WERI-Rb-1 (cell line): ENCODE data around the gene PBX4.

Experiments used
- DNase-seq: peaks from one replicate; pipeline ENCODE4 v3.0.0-alpha.2; 2020
- H3K27ac ChIP-seq: fragments of 250-450 bp; sonication (Bioruptor Pico); 2 replicates; pipeline ENCODE4 v1.5.1; 2020; ENCODE audit warnings: mild to moderate bottlenecking, moderate library complexity
- H3K27me3 ChIP-seq: fragments of 250-450 bp; sonication (Bioruptor Pico); 2 replicates; pipeline ENCODE4 v1.5.1; 2021; ENCODE audit warnings: mild to moderate bottlenecking, low read depth, moderate library complexity; ENCODE audit not compliant: insufficient read depth, severe bottlenecking
- H3K36me3 ChIP-seq: fragments of 250-450 bp; sonication (Bioruptor Pico); 2 replicates; pipeline ENCODE4 v1.5.1; 2020; ENCODE audit warnings: mild to moderate bottlenecking, moderate library complexity
- H3K4me3 ChIP-seq: 2 replicates; pipeline ENCODE4 v1.5.1; 2011; ENCODE audit warnings: low read depth, mild to moderate bottlenecking, control low read depth, low read length
- H3K9me3 ChIP-seq: fragments of 250-450 bp; sonication (Bioruptor Pico); 2 replicates; pipeline ENCODE4 v1.5.1; 2021; ENCODE audit warnings: mild to moderate bottlenecking, moderate library complexity; ENCODE audit not compliant: severe bottlenecking
- CTCF ChIP-seq: IDR thresholded peaks from 2 replicates; pipeline ENCODE4 v1.5.1; 2011; ENCODE audit warnings: low read depth, mild to moderate bottlenecking, control low read depth, inconsistent platforms, low read length

PBX4 gene

DNA sequence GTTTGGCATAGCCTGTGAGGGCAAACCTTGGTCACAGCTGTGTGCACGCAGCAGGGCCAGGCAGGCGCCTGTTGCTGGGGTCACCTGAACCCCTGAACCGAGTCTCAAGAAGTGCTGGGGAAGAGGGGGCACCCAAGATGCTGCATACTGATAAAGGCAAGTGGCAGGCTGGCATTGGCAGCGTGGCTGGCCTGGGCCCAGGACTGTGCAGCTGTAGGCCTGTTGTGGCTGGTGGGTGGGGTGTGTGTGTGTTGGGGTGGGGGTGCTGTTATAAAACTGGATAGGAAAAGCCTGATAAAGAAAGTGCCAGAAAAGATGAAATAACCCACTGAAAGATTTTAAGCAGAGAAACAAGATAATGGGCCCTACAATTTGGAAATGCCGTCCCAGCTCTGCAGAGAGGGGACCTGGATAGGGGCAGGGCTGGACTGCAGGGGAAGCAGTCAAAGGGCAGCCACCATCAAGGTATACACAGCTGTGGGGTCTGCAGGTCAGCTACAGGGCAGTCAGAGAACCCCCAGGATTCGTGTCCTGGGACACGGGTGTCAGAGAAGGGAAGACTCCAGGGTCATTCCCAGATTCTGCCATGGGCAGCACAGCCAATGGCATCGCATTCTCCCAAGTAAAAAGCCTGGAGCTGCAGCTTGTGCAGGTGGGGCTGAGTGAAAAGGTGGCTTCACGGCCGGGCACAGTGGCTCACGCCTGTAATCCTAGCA, 47.3 kb downstream of the PBX4 start:
- no peak for DNase-seq
- Histone ChIP-seq H3K4me3 (no peak overlapping the region), H3K27ac (no peak overlapping the region), H3K36me3 (peaks cover 23% of the 10 kb centered on the region), H3K9me3 (no peaks in the 10 kb centered on the region), H3K27me3 (no peaks in the 10 kb centered on the region)
- no peak for TF ChIP-seq CTCF

DNA sequence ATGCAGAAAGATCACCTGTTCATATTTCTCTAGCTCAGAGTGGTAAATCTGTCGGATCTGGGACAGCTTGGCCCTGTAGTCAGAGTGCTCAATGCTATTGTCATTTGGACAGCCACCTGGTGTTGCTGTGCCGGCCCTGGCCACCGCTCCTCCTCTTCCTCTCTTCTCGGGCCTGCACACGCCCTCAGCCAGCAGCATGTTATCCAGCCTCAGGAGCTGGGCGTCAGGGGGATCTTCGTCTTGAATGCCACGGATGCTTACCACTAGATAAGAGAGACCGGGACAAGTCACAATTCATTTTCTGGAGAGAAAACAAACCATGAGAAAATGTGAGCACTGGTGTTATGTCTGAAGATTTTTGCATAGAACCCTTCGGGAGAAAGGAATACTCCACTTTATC, 47.9 kb downstream of the PBX4 start:
- Histone ChIP-seq H3K27ac (no peak overlapping the region), H3K9me3 (no peaks in the 10 kb centered on the region), H3K36me3 (peaks cover 23% of the 10 kb centered on the region), H3K27me3 (no peaks in the 10 kb centered on the region), H3K4me3 (no peak overlapping the region)
- no peak for DNase-seq
- no peak for TF ChIP-seq CTCF

GRCh38 chr19:19568802-19569756, 49.4 kb downstream of the PBX4 start:
- H3K9me3 ChIP-seq = no peaks in the 10 kb centered on the region
- no peak for TF ChIP-seq CTCF
- no peak for DNase-seq
- H3K36me3 ChIP-seq = peaks cover 34% of the 10 kb centered on the region
- H3K4me3 ChIP-seq = no peak overlapping the region
- H3K27me3 ChIP-seq = no peaks in the 10 kb centered on the region
- no peak overlapping the region for H3K27ac ChIP-seq

DNA sequence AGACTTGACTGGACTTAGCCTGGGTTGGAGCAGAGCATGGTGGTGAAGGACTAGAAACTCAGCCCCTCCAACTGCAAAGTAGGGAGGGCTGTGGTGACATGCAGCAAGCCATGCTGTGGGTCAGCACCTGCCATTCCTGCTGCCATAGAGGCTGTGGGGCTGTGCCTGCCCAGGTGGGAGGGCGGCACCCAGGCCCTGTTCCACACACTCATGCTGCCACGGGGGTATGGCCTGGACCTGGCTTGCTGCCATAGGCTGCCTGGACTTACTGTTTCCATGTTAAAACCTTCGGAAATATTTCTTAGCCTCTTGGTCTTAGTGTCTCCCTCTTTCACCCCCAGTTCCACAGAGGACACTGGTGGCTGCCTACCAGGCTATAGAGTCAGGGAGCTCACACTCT, 51.1 kb downstream of the PBX4 start:
- Histone ChIP-seq H3K36me3 (peaks cover 34% of the 10 kb centered on the region), H3K4me3 (no peak overlapping the region), H3K27me3 (no peaks in the 10 kb centered on the region), H3K9me3 (no peaks in the 10 kb centered on the region), H3K27ac (no peak overlapping the region)
- DNase-seq = no peak
- TF ChIP-seq CTCF = no peak

DNA sequence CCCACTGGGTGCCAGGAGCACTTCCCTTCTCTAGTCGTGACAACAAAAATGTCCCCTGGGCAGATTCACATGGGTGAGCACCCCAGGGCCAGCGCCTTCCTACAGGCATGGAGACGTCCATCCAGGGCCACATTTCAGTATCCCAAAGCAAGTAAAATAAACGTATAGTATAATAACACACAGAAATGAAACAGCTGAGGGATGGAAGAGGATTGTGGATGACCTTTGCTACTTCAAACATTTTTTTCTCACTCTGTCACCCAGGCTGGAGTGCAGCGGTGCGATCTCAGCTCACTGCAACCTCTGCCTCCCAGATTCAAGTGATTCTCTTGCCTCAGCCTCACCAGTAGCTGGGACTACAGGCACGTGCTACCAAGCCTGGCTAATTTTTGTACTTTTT, 52.2 kb downstream of the PBX4 start:
- Histone ChIP-seq H3K27me3 (no peaks in the 10 kb centered on the region), H3K9me3 (no peaks in the 10 kb centered on the region), H3K36me3 (peaks cover 34% of the 10 kb centered on the region), H3K4me3 (no peak overlapping the region), H3K27ac (no peak overlapping the region)
- TF ChIP-seq CTCF = no peak
- DNase-seq = no peak
